H1 (cell line): ENCODE measurements around the gene PDE6B.

ENCODE experiments used
- ATF3 ChIP-seq: IDR thresholded peaks from 2 replicates; pipeline ENCODE4 v1.6.1; 2011; ENCODE audit warnings: low read depth, mild to moderate bottlenecking, low read length; ENCODE audit not compliant: insufficient read depth
- CTCF ChIP-seq, 3 experiments: IDR thresholded peaks; 1 replicate in 2 of 3; 2 replicates in 1 of 3; pipeline versions ENCODE4 v1.5.1 to v1.6.1; 2011; ENCODE audit warnings: low read length in 3 of 3, mild to moderate bottlenecking in 3 of 3, inconsistent platforms in 2 of 3, low read depth in 1 of 3, moderate library complexity in 1 of 3; ENCODE audit not compliant: insufficient read depth in 1 of 3; ENCODE audit errors: control extremely low read depth in 1 of 3
- EP300 ChIP-seq, 2 experiments: IDR thresholded peaks; 1 replicate in 1 of 2; 2 replicates in 1 of 2; pipeline ENCODE4 v1.6.1; 2011 to 2012; ENCODE audit warnings: low read depth in 2 of 2, low read length in 2 of 2, mild to moderate bottlenecking in 2 of 2, borderline replicate concordance in 1 of 2, inconsistent platforms in 1 of 2, moderate library complexity in 1 of 2
- JUN ChIP-seq: IDR thresholded peaks from 2 replicates; pipeline ENCODE4 v1.6.1; 2011; ENCODE audit warnings: low read depth, mild to moderate bottlenecking, improper control_type of control experiment, low read length
- NRF1 ChIP-seq: IDR thresholded peaks from 2 replicates; pipeline ENCODE4 v1.6.1; 2011; ENCODE audit warnings: mild to moderate bottlenecking, low read depth, low read length, improper control_type of control experiment
- RAD21 ChIP-seq, 2 experiments: IDR thresholded peaks in 1 of 2; conservative IDR thresholded peaks in 1 of 2; 2 replicates each; pipeline ENCODE4 v1.6.1; 2011; ENCODE audit warnings: low read depth in 2 of 2, low read length in 2 of 2, improper control_type of control experiment in 1 of 2, inconsistent platforms in 1 of 2, mild to moderate bottlenecking in 1 of 2, moderate library complexity in 1 of 2
- TAF1 ChIP-seq: IDR thresholded peaks from 2 replicates; pipeline ENCODE4 v1.6.1; 2011; ENCODE audit warnings: mild to moderate bottlenecking, low read depth, low read length

GRCh38 chr4:675036-675882, 49.9 kb downstream of the PDE6B start:
- no peak for TF ChIP-seq NRF1
- no peak for TF ChIP-seq CTCF (IDR thresholded peaks at IDR 0.05; ENCODE audit: control extremely low read depth in 1 of 3, insufficient read depth in 1 of 3, low read depth in 1 of 3, low read length in 3 of 3)
- TF ChIP-seq EP300 (IDR thresholded peaks at IDR 0.05; ENCODE audit: borderline replicate concordance in 1 of 2, low read depth in 2 of 2, low read length in 2 of 2) = no peak
- TF ChIP-seq TAF1 = no peak
- no peak for TF ChIP-seq RAD21 (IDR thresholded peaks at IDR 0.05 in 1 of 2, conservative IDR thresholded peaks at IDR 0.05 in 1 of 2; ENCODE audit: low read depth in 2 of 2, low read length in 2 of 2)
- TF ChIP-seq ATF3 = no peak
- no peak for TF ChIP-seq JUN
